Activated CD8-positive, alpha-beta memory T cell treated with anti-CD3 and anti-CD28 coated beads, Interleukin-2, amount 50 U/mL, for 24 hours (primary cell): ENCODE measurements around the gene RBM5.

Experiments used
- DNase-seq: peaks from one replicate; pipeline ENCODE4 v3.0.0-alpha.2; 2020; ENCODE audit errors: extremely low read depth

Gene RBM5

DNA sequence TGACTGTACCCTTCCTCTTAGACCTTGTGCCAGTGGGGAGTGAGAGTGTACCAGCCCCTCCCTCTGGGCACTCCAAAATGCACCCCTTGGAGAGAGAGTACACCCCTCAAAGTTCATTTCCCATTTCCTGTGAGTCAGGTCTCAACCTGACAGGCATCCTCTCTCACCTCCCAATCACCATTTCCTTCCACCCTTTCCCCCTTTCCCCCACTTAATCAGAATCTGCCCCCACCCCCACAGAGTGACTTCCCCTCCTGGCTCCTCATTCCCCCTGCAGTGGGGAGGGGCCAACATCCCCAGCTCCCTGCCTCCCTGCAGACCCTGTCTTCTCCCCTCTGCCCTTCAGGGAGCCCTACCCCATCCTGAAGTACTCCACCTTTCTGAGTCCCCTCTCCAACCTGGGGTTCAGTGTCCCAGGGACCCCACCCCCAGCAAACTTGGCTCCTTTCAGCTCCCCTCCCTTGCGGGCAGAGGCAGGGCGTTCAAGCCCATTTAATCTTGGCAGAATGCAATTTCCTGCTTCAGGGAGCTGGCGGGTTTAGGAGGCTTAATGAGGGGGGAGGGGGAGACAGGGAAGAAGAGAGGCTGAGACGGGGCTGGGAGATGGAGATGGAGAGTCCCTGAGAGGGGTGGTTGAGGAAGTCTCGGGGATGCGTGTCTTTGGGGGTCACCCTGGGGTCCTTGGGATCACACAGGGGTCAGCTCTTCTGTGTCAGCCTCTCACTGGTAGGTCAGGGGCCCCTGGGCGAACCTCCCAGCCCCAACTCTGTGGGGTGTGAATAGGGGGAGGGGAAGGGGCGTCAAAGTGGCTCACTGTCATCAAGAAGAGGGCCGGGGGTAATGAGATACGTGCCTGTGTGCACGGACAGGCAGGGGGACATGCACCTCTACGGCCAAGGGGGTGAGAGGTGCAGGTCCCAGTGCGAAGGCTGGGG is 49.8 kb downstream of the RBM5 start:
- no peak for DNase-seq

GRCh38 chr3:50139308-50139707 is 50.6 kb downstream of the RBM5 start:
- DNase-seq = no peak

DNA sequence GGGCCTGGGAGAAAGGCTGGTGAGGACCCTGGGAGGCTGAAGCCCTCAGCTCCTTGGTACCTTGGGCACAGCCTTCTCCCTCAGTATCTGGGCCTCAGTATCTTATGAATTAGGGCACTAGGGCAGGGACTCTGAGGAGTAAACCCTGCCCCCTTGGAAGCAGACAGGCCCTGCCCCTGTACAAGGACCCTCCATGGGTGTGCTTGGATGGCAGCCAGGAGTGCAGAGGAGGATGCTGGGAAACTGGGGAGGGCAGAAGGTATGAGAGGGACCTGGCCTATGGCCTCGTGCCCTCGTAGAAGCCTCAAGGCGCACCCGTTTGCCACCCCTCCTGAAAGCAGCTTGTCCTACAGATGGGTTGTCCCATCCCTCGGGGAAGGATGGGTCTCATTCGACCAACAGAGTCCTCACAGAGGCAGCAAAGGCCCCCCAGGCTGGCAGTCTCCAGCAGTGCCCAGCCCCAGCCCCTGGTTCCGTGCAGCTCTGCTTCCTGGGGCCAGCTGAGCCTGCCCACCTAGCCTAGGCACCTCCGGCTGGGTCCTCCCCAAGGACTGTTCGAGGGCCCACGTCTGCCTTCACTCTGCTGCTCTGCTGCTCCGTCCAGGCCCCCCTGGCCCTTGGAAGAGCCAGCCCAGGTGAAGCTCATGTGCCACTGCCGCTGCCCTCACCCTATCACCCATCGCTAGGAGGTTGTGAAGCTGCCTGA is 51.2 kb downstream of the RBM5 start:
- DNase-seq = no peak

- DNase-seq = no peak
Observed at GRCh38 chr3:50140990-50141389, 52.3 kb downstream of the RBM5 start.

- DNase-seq = no peak
Observed at GRCh38 chr3:50146316-50146901, 57.7 kb downstream of the RBM5 start.

GRCh38 chr3:50147016-50147415 is 58.3 kb downstream of the RBM5 start:
- DNase-seq = no peak

DNA sequence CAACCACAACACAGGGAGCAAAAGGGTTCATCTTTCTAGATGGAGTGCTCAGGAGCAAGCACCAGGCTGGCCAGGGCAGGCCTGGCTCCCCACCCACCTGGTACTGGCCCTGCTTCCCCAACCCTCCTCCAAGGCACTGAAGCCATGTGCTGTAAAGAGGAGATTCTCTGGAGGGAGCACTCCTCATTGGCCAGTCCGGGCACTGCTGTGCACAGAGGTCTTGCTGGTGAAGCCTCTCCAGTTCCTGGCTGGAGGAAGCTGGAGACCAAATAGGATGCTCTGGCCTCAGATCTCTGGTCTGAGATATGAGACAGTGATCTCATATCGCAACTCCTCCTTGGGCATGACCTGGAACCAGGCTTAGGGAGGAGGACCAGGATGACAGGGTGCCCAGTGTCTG is 58.7 kb downstream of the RBM5 start:
- no peak for DNase-seq

DNA sequence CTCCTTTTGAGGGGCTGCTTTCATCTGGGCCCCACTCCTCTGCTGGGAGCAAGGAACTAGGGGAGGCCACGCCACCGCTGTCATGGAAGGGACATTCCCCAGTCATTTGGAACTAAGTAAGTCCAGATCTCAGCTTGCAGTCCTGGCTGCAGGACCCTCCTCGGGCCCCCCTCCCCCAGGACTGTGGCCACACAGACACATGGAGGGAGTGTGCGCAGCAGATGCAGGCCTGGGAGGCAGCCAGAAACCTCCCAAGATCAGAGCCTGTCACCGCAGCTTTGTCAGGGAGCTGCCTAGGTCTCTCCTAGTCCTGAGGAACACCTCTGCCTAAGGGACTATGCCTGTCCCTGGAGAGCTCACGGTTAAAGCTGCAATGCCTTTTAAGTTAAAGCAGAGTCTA is 59.1 kb downstream of the RBM5 start:
- DNase-seq = no peak

GRCh38 chr3:50150404-50150750 is 61.7 kb downstream of the RBM5 start:
- no peak for DNase-seq

DNA sequence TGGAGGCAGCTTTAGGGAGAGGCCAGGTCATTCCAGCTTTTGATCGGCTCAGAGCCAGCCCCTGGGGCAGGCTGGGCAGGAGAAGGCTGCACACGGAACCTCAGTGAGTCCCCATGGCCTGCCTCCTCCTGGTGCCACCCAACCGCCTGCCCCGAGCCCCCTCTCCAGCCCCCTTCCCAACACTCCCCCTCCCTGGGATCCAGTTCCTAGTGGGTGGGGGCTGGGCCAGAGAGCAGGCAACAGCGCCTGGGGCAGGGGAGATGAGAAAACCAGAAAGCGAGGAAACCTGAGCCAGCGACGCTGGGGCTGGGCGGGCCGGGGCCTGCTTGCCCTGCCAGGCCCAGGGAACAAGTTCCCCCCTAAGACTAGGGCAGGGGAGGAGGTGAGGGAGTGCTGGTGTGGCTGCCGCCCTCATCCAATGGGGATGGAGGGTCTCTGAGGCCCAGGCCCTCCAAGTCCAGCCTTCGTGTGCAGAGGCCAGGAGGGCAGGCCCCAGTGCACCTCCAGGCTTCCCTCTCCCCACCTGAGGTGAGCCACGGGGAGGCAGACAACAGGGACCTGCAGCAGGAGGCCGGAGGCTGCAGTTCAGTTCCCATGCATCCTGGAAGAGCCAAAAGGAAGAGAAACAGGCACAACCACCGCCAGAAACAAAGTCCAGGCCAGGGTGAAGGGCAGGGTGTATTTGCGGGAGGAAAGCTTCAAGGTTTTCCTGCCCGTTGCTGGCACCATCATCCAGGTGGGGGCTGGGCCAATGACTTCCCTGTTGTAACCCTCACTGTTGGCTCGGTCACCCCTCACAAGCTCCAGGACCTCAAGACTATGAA is 62.4 kb downstream of the RBM5 start:
- DNase-seq = no peak

DNA sequence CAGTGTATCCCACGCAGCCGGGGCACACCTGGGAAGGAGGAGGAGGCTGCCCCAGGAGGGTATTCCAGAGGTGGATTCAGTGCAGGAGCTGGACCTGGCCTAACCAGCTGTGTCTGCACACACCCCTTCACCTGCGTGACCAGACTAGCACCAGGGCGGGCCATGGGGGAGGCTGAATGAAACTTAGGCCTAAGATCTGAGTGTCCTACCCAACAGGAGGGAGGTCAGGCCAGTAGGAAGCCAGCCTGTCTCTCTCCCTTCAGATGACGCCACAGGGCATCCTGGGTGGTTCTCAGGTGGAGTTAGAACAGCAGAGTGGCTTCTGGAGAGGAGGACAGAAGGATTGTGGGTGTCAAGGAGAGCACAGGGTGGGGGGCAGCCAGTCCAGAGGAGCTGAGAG is 63.0 kb downstream of the RBM5 start:
- no peak for DNase-seq

DNA sequence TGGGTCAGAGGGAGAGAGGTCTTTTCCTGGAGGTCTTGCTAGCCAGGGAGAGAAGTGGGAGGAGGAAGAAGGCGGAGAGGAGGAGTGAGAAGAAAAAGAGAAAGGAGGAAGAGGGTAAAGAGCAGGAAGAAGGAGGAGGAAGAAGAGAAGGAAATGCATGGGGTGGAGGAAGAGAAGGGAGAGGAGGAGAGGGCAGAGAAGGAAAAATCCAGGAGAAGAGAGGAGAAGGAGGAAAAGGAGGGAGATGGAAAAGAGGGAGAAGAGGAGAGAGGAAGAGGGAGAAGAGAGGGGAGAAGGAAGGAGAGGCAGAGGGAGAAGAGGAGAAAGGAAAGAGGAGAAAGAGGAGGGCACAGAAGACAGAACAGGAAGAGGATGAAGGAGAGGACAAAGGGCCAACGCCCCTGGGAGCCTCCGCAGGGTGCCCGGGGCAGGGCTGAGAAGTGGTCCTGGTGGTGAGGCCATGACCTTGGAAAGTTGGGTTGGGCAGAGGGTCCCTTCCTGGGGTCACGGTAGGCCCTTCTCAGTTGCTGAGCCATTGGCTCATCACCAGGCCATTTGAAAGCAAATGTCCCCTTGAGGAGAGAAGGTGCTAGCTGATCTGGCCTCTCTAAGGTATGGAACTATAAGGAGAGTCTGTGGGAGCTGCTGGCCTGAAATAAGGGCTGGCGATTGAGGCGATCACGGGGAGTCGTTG is 65.2 kb downstream of the RBM5 start:
- no peak for DNase-seq

DNA sequence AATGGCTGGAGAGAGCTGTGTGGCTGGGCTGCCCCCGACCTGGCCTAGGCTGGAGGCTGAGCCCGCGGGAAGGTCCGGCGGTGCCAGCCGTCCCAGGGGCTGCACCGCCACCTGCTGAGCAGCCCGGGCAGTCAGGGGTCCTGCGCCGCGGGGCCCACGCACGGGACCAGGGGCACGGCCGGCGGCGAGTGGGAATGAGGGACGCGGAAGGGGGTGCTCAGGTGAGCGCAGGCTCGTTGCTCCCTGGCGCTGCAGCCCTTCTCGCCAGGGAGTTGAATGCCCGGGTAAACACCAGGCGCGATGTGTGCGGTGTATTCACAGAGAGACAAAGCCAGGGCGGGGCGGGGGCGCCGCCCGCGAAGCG is 65.7 kb downstream of the RBM5 start:
- DNase-seq = no peak

DNA sequence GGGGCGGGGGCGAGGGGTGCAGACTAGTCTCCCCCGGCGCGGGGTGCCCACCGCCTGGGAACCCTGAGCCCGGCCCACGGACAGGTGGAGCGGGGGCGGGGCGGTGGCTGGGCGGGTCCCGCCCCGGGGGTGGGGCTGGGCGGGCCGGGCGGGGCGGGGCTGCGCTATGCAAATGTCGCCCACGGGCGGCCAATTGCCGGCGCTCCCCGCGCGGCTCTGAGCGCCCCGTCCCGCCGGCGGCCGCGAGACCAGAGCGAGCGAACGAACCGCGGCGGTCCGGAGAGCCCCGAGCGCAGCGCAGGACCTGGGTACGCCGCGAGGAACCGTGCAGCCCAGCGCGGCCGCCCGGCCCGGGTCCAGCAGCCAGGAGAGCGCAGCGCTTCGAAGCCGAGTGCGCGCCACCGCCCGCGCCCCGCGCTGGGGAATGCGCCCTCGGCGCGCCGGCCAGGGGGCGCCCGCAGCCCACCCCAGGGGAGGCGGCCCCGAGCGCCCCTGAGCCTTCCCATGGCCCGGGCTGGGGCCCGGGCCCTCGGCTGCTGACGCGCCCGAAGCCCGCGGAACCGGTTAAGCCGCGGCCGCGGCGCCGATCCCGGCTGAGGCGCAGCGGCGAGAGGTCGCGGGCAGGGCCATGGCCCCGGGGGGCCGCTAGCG is 66.2 kb downstream of the RBM5 start, which contains the start of gene SEMA3F:
Gene SEMA3F, plus strand, starts transcription at position 485 of the 651 bp plus-strand sequence. CDS start 4,299 bp downstream, outside the sequence.
- DNase-seq = no peak

GRCh38 chr3:50155491-50155878 is 66.8 kb downstream of the RBM5 start:
- no peak for DNase-seq

DNA sequence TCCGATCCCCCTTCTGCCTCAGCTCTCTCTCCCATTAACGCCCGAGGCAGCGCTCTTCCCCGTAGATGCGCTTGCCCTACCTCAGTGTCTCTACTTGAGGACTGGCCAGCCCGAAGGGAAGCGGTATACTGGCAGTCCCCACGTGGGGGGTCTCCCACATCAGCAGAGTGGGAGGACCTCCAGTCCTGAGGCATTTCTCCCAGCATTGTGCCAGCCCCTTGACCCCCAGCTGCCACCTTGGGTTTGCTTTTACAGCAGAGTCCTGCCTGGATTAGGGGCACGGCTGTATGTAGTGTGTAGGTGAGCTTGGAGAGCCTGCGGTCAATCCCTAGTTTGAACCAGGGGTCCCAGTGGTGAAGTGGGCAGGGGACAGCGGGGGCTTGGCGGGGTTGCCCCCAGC is 67.2 kb downstream of the RBM5 start:
- DNase-seq = no peak

- no peak for DNase-seq
Observed at GRCh38 chr3:50156549-50157493, 68.1 kb downstream of the RBM5 start.

GRCh38 chr3:50157827-50158529 is 69.3 kb downstream of the RBM5 start:
- no peak for DNase-seq

DNA sequence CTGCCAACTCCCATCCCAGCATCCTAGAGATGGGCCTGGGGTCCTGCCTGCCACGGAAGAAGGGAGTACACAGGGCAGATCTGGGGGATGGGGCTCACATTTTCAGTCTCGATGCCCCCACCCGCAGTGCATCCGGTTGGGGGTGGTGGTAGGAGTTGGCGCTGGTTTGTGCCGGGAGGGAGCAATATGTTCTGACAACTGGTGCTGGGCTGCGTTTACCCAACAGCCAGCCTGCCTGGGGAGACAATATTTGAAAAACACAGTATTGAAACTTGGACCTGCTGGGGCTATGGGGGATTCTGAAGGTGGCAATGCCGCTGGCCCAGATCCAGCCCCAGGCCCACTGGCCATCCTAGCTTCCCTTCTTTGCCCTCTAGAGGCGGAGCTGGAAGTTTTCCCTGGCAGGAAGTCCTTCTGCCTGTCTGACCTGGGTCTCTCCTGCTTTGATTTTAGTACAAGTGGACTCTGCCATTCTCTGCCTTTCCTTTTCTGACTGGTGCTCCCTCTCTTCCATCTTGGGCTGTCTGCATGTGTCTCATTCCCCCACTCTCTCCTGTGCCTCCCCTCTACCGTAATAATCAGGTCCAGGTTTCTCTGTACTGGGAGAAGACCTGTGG is 69.9 kb downstream of the RBM5 start:
- DNase-seq = no peak
